HUES6 (cell line): ENCODE data around the gene DNAH11.

Source experiments
- H3K27ac ChIP-seq: 2 replicates; pipeline ENCODE4 v1.7.0; 2013; ENCODE audit warnings: low read depth, mild to moderate bottlenecking, low read length, inconsistent platforms
- H3K27me3 ChIP-seq: 2 replicates; pipeline ENCODE4 v1.6.1; 2013; ENCODE audit warnings: low read length; ENCODE audit not compliant: control insufficient read depth, insufficient read depth
- H3K36me3 ChIP-seq: 2 replicates; pipeline ENCODE4 v1.6.1; 2013; ENCODE audit warnings: low read length; ENCODE audit not compliant: control insufficient read depth, insufficient read depth
- H3K4me1 ChIP-seq: 2 replicates; pipeline ENCODE4 v1.6.1; 2013; ENCODE audit warnings: low read length; ENCODE audit not compliant: control insufficient read depth, insufficient read depth
- H3K4me3 ChIP-seq: 2 replicates; pipeline ENCODE4 v1.5.1; 2013; ENCODE audit warnings: low read depth, low read length
- H3K9ac ChIP-seq: one replicate; pipeline ENCODE4 v1.6.1; 2013; ENCODE audit warnings: mild to moderate bottlenecking, low read length
- H3K9me3 ChIP-seq: 2 replicates; pipeline ENCODE4 v1.6.1; 2013; ENCODE audit warnings: low read depth, low read length; ENCODE audit not compliant: control insufficient read depth, insufficient read depth

The DNAH11 gene, protein sequence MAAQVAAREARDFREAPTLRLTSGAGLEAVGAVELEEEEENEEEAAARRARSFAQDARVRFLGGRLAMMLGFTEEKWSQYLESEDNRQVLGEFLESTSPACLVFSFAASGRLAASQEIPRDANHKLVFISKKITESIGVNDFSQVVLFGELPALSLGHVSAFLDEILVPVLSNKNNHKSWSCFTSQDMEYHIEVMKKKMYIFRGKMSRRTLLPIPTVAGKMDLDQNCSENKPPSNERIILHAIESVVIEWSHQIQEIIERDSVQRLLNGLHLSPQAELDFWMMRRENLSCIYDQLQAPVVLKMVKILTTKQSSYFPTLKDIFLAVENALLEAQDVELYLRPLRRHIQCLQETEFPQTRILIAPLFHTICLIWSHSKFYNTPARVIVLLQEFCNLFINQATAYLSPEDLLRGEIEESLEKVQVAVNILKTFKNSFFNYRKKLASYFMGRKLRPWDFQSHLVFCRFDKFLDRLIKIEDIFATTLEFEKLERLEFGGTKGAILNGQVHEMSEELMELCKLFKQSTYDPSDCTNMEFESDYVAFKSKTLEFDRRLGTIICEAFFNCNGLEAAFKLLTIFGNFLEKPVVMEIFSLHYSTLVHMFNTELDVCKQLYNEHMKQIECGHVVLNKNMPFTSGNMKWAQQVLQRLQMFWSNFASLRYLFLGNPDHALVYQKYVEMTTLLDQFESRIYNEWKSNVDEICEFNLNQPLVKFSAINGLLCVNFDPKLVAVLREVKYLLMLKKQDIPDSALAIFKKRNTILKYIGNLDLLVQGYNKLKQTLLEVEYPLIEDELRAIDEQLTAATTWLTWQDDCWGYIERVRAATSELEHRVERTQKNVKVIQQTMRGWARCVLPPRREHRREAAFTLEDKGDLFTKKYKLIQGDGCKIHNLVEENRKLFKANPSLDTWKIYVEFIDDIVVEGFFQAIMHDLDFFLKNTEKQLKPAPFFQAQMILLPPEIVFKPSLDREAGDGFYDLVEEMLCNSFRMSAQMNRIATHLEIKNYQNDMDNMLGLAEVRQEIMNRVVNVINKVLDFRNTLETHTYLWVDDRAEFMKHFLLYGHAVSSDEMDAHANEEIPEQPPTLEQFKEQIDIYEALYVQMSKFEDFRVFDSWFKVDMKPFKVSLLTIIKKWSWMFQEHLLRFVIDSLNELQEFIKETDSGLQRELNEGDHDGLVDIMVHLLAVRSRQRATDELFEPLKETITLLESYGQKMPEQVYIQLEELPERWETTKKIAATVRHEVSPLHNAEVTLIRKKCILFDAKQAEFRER (N-terminal part only)

DNA sequence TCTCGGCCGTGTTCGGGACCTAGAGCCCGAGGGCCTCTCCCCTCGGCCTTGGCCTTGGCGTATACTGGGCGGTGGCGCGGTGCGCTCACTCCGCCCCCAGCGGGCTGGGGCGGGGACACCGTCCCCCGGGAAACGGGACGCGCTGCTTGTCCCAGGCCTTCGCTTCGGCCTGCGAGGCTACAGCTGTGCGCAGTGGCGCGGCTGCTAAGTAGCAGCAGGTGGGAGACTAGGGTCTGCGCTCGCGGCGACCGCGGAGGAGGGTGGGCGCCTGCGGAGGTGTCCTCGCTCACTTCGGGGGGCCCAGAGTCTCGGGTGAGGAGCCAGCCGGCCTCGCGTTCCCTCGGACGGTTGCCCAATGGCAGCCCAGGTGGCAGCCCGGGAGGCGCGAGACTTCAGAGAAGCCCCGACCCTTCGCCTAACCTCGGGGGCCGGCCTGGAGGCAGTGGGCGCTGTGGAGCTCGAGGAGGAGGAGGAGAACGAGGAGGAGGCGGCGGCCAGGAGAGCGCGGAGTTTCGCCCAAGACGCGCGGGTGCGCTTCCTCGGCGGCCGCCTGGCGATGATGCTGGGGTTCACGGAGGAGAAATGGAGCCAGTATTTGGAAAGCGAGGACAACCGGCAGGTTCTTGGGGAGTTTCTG lies at the start of gene DNAH11:
Gene DNAH11, plus strand, starts transcription at position 149 of the 637 bp plus-strand sequence. Its CDS starts 207 bp downstream, at position 356.
- Histone ChIP-seq H3K36me3 (no peaks in the 10 kb centered on the region), H3K9me3 (no peaks in the 10 kb centered on the region), H3K4me1 (peaks cover 39% of the 10 kb centered on the region), H3K27ac (no peak within 1 kb of the TSS), H3K4me3 (peak within 1 kb of the TSS; percentile 70), H3K9ac (peak within 1 kb of the TSS; percentile 57), H3K27me3 (peaks cover 35% of the 10 kb centered on the region)

DNA sequence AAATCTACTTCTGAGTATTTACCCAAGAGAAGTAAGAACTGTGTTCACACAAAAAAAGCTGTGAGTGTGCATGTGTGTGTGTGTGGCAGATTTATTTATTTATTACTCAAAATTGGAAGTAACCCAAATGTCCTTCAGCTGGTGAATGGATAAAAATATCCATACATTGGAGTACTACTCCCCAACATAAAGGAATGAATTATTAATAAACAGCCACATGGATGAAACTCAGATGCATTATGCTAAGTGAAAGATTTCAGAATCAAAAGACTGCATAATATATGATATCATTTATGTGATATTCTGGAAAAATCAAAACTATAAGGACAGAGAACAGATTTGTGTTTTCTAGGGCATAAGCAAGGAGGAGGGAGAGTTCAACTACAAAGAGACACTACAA lies 47.1 kb upstream of the DNAH11 start:
- H3K9me3 ChIP-seq, result peaks cover 41% of the 10 kb centered on the region
- H3K4me1 ChIP-seq, result no peaks in the 10 kb centered on the region
- H3K9ac ChIP-seq, result no peak overlapping the region
- no peak overlapping the region for H3K4me3 ChIP-seq
- H3K36me3 ChIP-seq, result peaks cover 9% of the 10 kb centered on the region; the same call in 1 of the 2 replicates
- H3K27me3 ChIP-seq, result no peaks in the 10 kb centered on the region
- no peak overlapping the region for H3K27ac ChIP-seq

DNA sequence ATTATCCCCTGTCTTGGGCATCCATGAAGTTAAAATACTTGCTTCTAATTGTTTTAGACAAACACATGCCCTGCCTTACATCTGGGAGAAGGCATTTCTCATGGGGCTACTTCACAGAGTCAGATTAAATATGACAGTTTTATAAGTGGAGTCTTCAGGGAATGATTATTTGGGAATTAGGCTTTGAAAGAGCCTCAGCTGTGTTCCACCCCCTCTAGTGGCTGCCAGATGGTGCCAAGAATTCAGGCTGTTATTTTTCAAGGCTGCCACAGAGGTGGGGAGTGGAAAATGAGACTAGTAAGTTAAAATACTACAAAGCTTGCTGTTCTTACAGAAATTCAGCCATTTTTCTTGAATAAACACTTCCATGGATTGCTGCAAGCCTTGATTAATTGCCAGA lies 45.8 kb upstream of the DNAH11 start:
- Histone ChIP-seq H3K36me3 (peaks cover 6% of the 10 kb centered on the region), H3K9ac (no peak overlapping the region), H3K9me3 (peaks cover 41% of the 10 kb centered on the region), H3K4me1 (no peaks in the 10 kb centered on the region), H3K4me3 (no peak overlapping the region), H3K27me3 (no peaks in the 10 kb centered on the region), H3K27ac (no peak overlapping the region)

DNA sequence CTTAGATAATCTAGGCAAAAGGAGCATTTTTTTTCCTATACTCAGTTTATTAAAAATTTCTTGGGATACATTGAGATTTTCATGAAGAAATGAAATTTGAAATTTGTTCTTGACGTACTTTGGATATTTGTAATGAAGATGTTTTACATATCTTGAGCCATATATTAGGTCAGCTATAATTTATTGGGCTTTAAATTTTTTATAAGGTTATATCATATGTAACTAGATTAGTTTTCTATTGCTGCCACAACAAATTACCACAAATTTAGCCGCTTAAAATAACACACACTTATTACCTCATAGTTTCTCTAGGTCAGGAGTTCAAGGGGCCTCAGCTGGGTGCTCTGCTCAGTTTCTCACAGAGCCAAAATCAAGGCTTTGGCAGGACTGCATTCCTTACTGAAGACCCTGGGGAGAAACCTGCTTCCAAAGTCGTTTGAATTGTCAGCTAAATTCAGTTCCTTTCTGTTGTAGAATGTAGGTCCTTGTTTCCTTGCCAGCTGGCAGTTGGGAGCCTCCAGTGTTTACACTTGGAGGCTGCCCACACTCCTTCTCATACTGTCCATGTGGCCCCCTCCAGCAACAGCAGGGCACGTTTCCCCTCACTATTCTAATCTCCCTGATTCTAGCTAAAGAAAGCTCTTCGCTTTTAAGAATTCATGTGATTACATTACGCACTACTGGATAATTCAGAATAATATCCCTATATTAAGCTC lies 42.6 kb upstream of the DNAH11 start:
- peaks cover 6% of the 10 kb centered on the region; the same call in 1 of the 2 replicates for H3K36me3 ChIP-seq
- H3K27me3 ChIP-seq, result no peaks in the 10 kb centered on the region
- H3K4me1 ChIP-seq, result no peaks in the 10 kb centered on the region
- no peak overlapping the region for H3K27ac ChIP-seq
- H3K9me3 ChIP-seq, result peaks cover 22% of the 10 kb centered on the region
- no peak overlapping the region for H3K9ac ChIP-seq
- no peak overlapping the region for H3K4me3 ChIP-seq

DNA sequence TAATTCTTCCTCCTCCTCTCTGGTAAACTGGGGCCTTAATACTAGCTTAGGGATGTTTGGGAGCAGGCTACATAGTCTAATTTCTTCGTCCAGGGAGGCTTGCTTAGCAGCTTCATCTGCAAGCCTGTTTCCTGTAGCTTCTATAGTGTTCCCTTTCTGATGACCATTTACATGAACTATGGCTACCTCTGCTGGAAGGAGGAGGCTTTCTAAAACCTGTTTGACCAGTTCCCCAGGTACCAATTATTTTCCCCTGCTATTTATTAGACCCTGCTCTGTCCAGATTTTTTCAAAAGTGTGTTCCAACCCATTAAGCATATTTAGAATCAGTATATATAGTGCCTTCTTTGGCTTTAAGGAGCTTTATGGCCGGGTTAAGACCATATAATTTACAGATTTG lies 38.8 kb upstream of the DNAH11 start:
- Histone ChIP-seq H3K27ac (no peak overlapping the region), H3K27me3 (no peaks in the 10 kb centered on the region), H3K36me3 (peaks cover 6% of the 10 kb centered on the region; the same call in 1 of the 2 replicates), H3K9me3 (peaks cover 14% of the 10 kb centered on the region), H3K4me1 (no peaks in the 10 kb centered on the region), H3K9ac (no peak overlapping the region), H3K4me3 (no peak overlapping the region)

DNA sequence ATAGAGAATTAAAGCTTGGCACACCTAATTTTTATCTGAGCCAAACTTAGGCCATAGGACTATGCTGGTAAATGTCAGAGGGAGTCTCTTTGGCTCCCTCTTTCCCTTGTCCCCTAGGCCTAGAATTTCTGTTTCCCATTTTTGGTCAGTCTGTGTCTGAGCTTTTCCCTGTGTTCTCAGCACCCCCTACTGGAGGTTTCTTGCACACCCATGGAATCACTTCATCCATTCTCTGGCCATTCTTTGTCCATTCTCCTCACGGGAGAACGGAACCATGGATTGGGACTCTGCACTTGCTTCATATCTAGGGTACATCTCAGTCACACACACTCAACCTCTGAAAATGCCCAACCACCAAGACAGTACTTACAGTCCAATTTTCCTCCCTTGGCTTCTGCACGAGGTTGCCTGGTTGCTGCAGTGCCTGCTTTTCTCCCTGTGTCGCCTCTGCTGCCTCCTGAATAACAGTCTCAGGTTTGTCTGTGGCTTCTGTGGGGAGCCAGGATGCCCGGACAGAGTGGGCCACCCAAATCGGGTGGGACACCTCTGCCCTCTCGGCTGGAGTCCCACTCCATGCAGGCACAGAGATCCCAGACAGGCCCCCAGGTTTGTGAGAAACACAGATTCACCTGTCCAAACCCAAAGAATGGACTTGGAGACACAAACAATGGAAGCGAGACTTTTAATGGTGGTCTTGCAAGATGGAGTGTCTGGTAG lies 35.1 kb upstream of the DNAH11 start:
- no peak overlapping the region for H3K9ac ChIP-seq
- no peak overlapping the region for H3K4me3 ChIP-seq
- H3K27ac ChIP-seq, result no peak overlapping the region
- peaks cover 12% of the 10 kb centered on the region for H3K36me3 ChIP-seq
- H3K27me3 ChIP-seq, result no peaks in the 10 kb centered on the region
- H3K9me3 ChIP-seq, result peaks cover 6% of the 10 kb centered on the region; the same call in 1 of the 2 replicates
- H3K4me1 ChIP-seq, result no peaks in the 10 kb centered on the region

DNA sequence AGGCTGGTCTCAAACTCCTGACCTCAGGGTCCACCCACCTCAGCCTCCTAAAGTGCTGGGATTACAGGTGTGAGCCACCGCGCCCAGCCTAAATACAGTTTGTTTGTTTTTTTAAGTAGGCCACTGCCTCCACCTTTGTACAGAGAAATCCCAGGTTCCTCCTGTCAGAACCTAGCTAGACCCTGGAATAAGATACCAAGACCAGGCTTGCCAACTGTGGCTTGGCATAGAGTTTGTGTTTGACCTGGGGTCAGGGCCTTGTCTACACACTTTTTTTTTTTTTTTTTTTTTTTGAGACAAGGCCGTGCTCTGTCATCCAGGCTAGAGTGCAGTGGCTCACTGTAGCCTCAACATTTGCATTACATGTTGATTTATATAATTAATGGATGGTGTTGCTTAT lies 34.3 kb upstream of the DNAH11 start:
- Histone ChIP-seq H3K27ac (no peak overlapping the region), H3K4me3 (no peak overlapping the region), H3K9me3 (peaks cover 6% of the 10 kb centered on the region; the same call in 1 of the 2 replicates), H3K9ac (no peak overlapping the region), H3K36me3 (peaks cover 12% of the 10 kb centered on the region), H3K27me3 (no peaks in the 10 kb centered on the region), H3K4me1 (no peaks in the 10 kb centered on the region)

DNA sequence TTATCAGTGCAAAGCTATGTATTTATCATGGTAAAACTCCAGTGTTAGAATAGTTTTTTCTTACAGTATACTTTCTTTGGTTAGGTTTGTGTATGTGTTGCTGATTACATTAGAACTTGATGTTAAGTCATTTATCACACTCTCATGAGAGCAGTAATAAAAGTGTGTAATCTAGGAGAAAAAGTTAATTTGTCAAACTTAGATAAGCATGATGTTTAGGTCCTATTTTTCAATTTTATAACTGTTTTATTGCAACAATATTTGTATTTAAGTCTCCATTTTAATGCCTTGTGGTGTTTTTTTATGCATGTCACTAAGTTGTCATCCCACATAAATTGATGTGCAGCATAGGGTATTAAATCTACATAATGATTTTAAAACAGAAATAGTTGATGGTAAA lies 28.8 kb upstream of the DNAH11 start:
- no peak overlapping the region for H3K27ac ChIP-seq
- H3K27me3 ChIP-seq, result no peaks in the 10 kb centered on the region
- no peak overlapping the region for H3K9ac ChIP-seq
- H3K9me3 ChIP-seq, result no peaks in the 10 kb centered on the region
- H3K4me1 ChIP-seq, result no peaks in the 10 kb centered on the region
- H3K36me3 ChIP-seq, result peaks cover 12% of the 10 kb centered on the region
- no peak overlapping the region for H3K4me3 ChIP-seq

DNA sequence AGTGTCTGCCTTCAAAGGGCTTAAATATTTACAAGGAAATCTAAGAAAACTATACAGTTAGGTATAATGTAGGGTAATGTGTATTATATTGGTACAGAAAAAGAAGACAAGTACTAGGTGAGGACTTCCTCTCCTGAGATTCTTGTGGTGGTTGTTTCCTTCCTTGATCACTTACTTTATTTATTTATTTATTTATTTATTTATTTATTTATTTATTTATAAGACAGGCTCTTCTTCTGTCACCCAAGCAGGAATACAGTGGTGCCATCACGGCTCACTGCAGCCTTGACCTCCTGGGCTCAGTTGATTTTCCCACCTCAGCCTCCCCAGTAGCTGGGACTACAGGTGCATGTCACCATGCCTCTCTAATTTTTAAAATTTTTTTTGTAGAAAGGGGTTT lies 18.2 kb upstream of the DNAH11 start:
- H3K9ac ChIP-seq, result no peak overlapping the region
- no peak overlapping the region for H3K4me3 ChIP-seq
- no peak overlapping the region for H3K27ac ChIP-seq
- H3K36me3 ChIP-seq, result no peaks in the 10 kb centered on the region
- no peaks in the 10 kb centered on the region for H3K4me1 ChIP-seq
- no peaks in the 10 kb centered on the region for H3K27me3 ChIP-seq
- H3K9me3 ChIP-seq, result peaks cover 19% of the 10 kb centered on the region
